Measurements from ENCODE around the gene DARS1.
"Not testable (repeated sequence)": the region's sequence is repeated elsewhere in the genome, so short reads cannot be mapped to it uniquely, and the experiment has no call there.

Gene DARS1

DNA sequence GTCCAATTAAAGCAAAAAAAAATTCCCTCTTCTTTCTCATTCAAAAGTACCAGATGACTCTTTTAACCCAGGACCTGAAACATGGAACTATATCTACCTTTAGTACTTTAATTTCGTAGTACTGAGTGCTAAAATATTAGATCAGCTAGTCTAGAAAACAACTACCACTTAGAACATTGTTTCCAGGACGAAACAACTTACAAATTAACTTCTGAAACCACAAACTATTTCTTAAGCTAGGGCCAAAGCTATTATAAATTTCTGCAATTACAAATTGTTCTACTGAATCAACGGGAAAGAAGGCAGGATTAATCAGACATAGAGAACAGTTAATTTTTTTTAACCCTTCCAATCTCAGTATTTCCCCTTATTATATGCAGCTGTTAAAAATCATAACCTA, 39.9 kb downstream of the DARS1 start:
- DNase-seq, result no peak

DNA sequence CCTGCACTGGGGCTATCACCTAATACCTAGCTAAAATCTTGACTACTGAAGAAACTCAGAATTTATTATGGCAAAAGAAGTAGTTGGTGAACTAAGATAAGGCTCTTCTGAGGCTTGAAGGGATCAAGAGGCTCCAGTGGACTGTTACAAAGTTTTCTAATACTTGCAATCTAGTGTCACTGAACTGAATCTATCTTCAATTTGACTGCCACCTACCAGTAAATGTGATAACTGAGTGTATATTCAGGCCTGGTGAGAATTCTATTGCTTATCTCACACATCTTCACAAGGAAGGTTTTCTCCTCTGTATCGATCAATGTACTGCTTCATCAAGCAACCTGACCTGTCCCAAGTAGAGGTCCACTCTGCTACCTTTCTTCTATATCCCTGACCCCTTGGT, 40.8 kb downstream of the DARS1 start:
- DNase-seq, result no peak

DNA sequence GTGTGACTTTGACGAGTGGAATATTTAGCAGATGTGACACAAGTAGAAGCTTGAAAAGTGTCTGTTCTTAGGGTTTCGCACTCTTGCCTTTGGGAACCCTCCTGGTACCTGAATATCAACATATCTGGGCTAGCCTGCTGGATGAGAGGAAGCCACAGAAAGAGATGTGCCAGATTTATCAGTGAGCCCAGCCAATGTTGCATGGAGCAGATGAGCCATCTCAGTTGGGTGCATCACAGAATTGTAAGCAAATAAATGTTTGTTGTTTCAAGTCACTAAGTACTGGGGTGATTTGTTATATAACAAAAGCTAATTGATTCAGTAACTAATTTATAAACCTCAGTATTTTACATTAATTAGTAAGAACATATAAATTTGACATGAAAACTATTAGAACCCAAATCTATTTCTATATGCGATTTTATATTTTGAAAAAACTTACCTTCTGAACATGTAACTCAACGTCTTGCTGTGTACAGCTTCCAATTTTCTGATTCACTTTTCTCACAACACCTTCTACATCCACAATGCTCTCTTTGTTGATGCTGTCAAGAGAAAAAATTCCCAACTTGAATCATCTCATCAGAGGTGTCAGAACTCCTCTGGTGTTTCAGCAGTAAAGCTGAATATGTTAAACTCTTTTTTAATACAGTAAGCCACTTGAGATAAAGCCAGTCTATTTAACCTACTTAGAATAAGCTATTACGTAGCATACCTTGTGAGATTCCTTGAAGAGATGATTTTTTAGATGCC, 42.3 kb downstream of the DARS1 start:
- DNase-seq, result no peak

DNA sequence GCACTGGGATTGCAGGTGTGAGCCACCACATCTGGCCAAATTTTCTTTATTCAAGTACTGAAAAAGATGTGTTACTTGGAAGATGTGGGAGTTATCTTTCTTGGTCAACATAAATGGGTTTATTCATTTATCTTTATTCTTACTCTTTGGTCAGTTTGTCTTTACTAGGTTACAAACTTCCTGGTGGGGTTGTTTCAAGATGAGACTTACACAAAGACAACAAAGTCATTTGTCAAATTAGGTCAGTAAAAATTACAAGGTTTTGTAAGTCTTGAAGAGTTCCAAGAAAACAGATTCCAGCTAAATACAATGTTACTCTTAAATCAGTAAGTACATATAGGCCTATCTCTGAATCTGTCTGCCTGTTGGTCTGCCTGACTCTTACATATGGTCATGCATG, 48.9 kb downstream of the DARS1 start:
- DNase-seq, result no peak

DNA sequence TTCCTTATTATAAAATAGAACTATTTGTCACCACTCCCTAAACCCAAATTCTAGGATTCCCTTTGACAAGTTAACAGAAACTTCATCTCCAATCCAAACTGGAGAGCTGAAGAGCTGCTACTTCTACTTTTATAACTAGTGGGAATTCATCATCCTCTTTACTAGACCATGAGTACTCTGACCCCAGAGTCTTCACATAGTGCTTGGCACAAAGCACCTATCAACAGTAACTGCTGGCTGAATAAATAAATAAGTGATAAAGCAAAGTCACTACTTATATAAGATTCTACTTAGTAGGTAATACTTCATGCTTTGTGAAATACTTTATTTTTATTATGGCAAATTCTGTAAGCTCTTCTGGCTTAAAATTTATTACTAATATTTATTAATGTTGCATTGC, 49.5 kb downstream of the DARS1 start:
- DNase-seq, result no peak

DNA sequence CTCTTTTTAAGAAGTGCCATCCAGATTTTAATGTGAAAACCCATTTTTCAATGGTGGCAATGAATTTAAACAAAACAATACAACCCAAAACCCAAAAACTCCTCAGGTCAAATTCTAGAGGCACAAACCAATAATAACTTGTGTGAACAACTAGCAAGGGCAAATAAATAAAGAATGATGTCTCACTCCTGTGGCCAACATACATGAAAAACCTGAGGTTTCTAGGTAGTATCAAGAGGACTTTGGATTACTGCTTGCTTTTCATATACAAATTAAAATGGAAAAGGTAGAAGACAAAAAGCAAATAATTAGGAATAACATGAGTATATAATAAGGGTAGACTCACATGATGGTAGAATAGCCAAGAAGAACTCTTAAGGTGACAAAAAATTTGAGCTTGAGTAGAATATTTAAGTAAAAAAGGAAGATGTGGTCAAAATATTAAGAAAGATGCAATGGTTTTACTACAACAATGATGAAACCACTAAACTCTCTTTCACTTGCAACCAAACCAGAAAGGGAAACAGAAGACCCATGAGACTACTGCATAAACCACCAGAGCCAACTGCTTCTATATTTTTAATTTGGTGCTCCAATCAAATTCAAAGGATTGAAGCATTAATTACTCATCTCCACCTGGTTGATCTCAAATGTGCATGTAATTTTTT, 53.5 kb downstream of the DARS1 start:
- DNase-seq, result no peak

DNA sequence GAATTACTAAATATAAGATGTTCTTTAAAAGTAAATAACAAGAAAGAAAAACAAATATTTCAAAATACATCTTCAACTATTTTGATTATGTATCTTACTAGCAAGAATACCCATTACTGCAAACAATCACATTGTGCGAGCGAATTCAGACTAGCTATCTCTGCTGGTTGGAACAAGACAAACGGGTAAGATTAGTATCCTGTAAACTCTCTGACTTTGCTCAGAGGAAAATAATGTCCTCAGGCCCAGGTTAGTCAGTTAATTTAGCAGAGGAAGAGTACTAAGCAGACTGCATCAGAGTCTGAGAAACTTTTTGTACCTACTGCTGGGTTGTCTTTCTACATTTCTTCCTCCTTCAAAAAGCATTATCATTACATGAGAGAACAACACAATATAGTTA, 58.8 kb downstream of the DARS1 start:
- no peak for DNase-seq

DNA sequence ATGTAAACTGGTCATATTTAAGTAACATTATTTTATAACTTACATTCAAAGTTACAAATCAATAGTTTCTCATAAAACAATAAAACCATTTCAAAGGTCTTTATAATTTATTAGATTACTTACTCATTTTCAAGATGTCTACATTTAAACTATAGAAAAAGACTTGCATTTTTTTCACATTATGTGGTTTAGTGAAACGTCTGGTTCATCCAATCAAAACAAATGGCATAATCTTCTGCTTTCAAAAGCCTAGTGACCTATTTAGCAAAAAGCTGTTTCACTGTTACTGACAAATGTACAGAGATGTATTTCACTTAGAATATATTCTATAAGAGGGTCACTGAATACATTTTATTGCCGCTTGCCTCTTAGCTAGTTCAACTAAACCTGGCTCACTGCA, 59.9 kb downstream of the DARS1 start:
- no peak for DNase-seq

DNA sequence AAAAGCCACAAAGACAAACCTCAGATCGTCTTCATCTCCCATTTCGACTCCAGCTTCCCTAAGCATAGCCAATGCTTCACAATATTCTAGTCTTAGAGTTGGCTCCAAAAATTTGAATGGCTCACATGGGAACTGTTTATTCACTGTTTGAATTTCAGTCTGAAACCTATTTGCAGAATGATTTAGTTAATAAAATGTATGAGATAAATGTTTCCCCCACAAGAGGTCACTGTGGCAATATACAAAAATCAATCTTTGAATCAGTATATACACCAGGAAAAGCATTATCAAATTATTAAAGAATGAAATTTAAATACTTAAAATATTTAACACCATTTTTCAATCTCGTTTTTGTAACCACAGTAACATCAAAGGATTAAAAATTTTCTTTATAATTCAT, 69.2 kb downstream of the DARS1 start:
- DNase-seq, result peak in 1 of 51 donors; percentile 34

DNA sequence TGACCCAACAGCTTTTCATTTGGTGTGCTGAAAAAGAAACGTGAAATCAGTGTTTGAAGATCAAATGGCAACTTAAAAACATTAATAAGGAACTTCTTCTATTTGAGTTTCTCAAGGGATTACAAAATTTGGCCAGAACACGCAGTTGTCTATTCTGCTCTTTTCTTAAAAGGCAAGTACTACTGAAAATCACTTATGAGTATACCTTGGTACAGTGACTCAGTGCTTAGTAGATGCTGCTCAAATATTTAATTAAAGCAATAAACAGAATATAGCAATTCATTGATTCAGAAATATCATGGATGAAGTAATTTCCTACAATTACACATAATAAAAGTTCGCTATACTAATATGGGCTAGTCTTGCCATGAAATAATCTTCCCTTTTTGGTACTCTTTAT, 70.9 kb downstream of the DARS1 start:
- DNase-seq, result no peak

DNA sequence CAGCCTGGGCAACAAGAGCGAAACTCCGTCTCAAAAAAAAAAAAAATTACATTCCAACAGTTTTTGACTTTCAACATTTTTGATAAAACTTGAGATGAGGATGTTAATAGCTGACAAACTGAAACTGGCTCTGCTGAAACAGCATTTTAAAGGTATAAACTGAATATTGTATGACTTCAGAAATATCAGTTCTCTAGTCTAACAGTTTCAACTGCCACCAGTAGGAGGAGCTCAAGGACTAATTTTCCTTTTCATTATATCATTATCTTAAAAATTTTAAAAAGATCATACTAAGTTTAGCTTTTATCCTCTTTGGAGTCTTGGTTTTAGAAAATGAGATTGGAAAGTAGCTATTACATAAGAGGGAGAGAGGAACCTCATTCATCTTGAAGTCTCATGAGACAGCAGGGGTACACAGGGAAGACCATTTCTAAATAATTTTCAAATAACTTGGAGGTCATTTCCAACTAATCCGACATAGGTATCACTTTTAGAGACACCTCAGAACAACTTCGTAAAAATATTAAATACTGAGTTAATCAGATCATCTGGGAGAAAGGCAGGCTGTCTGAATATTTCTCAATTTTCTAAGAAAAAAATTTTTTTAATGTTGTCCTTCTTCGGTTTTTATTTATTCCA, 71.6 kb downstream of the DARS1 start:
- peak in 2 of 51 donors; percentile 20 to 21 for DNase-seq

DNA sequence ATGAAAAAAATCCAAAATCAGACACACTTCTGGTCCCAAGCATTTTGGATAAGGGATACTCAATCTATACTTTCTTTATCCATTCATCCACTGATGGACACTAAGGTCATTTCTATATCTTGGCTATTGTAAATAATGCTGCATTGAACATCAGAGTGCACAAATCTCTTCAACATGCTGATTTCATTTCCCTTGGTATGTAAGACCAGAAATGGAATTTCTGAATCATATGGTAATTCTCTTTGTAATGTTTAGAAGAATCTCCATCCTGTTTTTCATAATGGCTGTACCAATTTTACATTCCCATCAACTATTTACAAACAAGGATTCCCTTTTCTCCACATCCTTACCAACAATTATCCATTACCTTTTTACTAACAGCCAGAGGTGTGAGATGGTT, 75.5 kb downstream of the DARS1 start:
- DNase-seq, result no peak

DNA sequence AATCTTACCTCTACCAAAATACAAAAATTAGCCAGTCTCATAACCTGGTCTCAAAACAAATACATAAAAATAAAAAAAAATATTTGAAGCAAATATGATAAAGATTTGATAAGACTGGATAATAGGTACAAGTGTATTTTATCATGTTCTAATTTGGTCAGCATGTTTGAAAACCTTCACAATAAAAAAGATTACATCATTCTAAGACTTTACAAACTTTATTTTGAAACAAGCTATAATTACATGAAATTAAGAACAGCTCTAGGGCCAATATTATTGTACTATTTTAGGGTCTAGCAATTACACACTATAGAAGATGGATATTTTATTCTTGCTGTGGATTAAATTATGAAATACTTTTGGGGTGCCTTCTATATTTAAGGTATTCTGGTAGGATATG, 79.7 kb downstream of the DARS1 start:
- no peak for DNase-seq

DNA sequence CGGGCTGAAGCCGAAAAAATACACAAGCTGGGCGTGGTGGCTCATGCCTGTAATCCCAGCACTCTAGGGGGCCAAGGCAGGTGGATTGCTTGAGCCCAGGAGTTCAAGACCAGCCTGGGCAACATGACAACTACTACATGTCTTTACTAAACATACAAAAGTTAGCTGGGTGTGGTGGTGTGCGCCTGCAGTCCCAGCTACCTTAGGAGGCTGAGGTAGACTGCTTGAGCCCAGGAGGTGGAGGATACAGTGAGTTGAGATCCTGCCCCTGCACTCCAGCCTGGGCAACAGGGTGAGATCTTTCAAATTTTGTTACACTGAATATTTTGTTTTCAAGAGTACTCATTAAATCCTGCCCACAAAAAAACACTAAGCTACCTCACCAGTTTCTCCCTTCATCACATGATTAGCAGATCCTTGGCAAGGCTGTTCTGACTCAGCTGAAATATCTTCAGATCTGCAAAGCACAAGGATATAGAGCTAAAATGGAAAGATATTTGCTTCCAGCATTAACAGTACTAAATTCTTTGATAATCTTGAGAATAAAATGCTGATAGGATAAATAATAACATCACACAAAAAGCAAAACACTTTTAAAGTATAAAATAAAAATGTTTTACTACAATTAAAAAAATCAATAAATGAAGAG, 81.0 kb downstream of the DARS1 start:
- DNase-seq, result no peak

DNA sequence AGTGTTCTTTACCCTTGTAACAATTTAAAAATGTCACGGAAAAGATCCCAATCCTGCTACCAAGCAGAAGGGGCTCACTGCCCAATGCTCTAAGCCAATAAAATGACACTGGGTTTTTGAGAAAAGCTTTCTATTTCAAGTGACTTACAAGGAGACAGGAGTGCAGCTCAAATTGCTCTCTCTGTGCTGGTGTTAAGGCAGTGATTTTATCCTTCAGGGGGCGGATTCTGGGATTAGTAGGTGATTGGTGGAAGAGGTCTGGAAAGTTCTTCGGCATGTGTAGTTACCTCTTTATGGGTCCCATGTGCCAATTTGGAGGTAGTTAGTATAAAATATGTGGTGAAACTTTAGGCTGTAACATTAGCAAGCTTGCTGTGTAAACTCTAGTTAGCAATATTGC, 81.8 kb downstream of the DARS1 start:
- no peak for DNase-seq

DNA sequence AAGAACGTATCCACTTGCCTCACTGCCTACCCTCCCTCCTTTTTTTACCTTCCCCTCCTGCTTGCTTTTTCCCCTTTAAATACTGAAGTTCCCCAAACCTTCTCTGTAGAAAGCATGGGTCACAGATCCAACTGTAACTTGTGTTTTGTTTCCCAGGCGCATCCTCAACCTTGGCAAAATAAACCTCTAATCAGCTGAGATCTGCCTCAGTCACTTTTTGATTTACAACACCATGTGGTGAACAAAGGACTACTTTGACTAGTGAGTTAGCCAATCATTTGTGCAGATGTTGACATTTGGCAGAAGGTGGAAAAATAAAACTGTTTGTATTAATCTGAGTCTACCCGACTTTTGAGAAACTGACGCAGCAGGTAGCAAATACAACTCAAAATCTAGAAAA, 85.9 kb downstream of the DARS1 start:
- no peak for DNase-seq

DNA sequence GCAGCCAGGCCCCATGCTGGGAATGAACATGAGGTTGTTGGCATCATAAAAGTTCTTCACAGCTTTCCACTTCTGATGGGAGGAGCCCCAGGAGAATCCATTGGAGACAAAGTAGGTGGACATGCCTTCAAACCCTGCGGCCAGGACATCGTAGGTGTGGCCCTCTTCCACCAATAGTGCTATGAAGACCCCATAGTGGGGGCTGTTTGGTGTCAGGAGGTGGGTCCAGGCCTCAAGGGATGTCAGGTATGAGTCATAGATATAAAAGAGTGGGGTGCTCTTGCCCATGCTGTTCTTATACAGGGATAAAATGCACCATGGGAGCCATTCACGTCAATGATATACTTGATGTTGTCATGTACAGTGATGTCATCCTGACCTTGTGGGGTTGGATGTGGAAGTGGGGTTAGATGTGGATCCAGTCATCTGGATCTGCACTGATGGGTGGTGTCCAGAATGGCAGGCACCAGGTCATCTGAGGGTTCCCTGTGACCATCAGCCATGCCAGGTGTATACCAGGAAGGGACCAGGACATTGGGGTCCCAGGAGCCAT, 87.1 kb downstream of the DARS1 start:
- no peak for DNase-seq

DNA sequence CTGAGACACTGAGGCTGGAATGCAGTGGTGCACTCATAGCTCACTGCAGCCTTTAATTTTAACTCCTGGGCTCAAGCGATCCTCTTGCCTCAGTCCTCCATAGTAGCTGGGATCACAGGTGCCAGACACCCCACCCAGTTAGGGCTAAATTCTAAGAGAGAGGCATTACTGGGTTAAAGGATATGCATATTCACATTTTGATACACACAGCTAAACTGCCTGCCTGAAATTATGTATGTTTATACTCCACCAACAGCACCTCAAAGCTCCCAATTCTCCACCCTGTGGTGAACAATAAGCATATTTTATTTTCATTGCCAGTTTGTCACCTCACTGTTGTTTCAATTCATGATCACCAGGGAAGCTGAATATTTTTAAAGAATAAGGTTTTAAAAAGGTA, 90.5 kb downstream of the DARS1 start:
- no peak for DNase-seq

DNA sequence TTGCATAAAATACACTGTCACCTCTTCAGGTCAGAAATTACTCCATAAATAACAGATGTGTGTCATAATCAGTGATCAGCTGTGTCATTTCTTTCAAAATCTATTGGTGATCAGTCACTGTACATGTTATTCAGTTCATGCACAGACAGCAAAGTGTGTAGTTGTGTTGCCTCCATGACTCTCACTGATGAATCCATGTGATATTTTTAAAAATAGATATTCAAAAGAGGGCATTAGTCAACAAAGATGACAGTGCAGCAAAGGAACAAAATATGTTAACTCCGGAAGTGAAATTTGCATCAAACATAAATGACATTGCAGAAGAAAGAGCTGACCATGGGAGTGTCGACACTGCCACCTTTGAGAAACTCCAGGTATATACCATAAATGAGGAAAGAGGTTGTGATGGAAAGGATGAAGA, 92.0 kb downstream of the DARS1 start:
- no peak for DNase-seq

DNA sequence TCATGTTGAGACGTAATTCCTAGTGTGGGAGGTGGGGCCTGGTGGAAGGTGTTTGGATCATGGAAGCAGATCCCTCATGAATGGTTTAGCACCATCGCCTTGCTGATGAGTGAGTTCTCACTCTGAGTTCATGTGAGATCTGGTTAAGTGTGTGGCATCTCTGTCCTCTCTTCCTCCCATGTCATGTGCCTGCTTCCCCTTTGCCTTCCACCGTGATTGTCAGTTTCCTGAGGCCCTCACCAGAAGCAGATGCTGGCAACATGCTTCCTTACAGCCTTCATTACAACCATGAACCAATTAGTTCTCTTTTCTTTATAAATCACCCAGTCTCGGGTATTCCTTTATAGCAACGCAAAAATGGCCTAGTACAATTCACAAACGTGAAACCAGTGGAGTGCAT, 94.6 kb downstream of the DARS1 start:
- DNase-seq, result peak in 3 of 51 donors; percentile 2 to 16 (median 2)

DNA sequence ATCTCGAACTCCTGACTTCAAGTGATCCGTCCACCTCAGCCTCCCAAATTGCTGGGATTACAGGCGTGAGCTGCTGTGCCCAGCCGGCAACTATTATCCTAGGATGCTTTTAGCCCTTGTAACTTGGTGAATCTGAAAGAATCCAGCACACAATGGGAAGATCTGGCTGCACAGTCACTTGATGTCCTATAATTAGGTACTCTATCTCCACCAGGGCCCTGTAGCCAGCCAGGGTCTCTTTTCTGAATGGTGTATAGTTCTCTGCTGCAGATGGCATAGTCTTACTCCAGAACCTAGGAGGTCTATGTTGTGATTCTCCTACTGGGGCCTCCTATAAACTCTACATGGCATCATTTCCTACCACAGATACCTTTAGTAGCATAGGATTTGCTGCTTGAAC, 95.3 kb downstream of the DARS1 start:
- DNase-seq, result no peak

DNA sequence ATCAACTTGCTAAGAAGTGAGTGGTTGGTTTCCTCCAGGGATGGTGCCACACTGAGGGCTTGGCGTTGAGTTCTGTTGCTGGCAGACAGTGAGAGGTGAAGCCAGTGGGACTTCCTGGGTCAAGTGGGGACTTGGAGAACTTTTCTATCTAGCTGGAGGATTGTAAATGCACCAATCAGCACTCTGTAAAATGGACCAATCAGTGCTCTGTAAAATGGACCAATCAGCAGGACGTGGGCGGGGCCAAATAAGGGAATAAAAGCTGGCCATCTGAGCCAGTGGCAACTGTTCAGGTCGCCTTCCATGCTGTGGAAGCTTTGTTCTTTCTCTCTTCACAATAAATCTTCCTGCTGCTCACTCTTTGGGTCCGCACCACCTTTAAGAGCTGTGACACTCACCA, 96.8 kb downstream of the DARS1 start:
- DNase-seq, result not testable (repeated sequence)

All from hypothalamus (tissue), 51 donors.